HL-60 (cell line): Measurements from ENCODE around the gene IGF2R.

Source experiments
- DNase-seq, 2 experiments: peaks; one replicate each; pipeline ENCODE4 v3.0.0-alpha.2; 2010 to 2020; ENCODE audit warnings: low read depth in 1 of 2, low spot score in 1 of 2
- H3K27ac ChIP-seq: fragments of 250-450 bp; sonication (Bioruptor Pico); replicated peaks from 2 replicates; pipeline ENCODE4 v1.5.1; 2020; ENCODE audit warnings: mild to moderate bottlenecking, moderate library complexity
- H3K27me3 ChIP-seq: fragments of 250-450 bp; sonication (Bioruptor Pico); 2 replicates; pipeline ENCODE4 v1.5.1; 2021; ENCODE audit warnings: mild to moderate bottlenecking, moderate library complexity; ENCODE audit not compliant: insufficient read depth, poor library complexity, severe bottlenecking
- H3K4me3 ChIP-seq: replicated peaks from 2 replicates; pipeline ENCODE4 v1.5.1; 2011; ENCODE audit warnings: mild to moderate bottlenecking, control low read depth, low read length; ENCODE audit not compliant: insufficient read depth
- GABPA ChIP-seq: IDR thresholded peaks from 2 replicates; pipeline ENCODE4 v1.6.1; 2012; ENCODE audit warnings: low read depth
- POLR2AphosphoS5 ChIP-seq: IDR thresholded peaks from 2 replicates; pipeline ENCODE4 v1.6.1; 2012; ENCODE audit warnings: low read depth
- SPI1 ChIP-seq: IDR thresholded peaks from 2 replicates; pipeline ENCODE4 v1.6.1; 2012; ENCODE audit warnings: low read depth, mild to moderate bottlenecking, borderline replicate concordance
- TF ChIP-seq, protein P1 (sequence below): IDR thresholded peaks from 2 replicates; pipeline ENCODE4 v1.6.1; 2012; ENCODE audit warnings: low read depth; ENCODE audit not compliant: insufficient replicate concordance
- TF ChIP-seq, protein P2 (sequence below): IDR thresholded peaks from one replicate; pipeline ENCODE4 v1.5.1; 2011; ENCODE audit warnings: low read length, control low read depth, inconsistent platforms; ENCODE audit not compliant: insufficient read depth

IGF2R gene

DNA sequence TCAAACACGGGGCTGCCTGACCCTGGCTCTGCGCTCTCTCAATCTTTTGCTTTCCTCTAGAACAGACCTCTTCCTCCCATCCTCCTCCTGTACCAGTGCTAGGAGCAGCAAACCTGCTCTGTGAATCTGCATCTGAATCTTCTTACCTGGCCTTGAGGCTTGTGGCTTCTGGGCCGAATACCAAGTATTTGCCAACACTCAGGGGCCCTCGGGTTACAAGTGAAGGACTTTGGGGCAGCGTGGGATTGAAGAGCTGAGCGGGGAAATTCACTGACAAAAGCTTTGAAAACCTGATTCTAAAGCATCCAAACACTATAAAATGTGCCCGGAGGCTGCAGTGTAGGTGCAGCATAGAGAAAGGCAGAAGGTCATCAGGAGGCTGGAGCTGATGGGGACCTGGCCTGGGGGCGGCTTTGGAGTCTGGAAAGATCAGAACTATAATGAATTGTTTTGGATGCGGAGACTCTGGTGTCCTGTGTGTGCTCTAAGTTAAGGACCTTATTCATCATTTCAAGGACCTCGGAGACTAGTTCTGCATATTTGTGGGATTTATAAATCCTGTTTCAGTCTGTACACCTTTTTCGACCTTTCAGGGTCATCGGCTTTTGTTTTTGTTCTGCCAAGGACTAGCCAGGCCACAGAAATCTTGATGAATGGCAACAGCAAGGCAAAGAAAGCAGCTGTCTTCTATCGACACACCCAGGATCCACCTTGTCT, 16.4 kb upstream of the IGF2R start:
- TF ChIP-seq POLR2AphosphoS5 = no peak
- TF ChIP-seq SPI1 = no peak
- TF ChIP-seq, protein P1, sequence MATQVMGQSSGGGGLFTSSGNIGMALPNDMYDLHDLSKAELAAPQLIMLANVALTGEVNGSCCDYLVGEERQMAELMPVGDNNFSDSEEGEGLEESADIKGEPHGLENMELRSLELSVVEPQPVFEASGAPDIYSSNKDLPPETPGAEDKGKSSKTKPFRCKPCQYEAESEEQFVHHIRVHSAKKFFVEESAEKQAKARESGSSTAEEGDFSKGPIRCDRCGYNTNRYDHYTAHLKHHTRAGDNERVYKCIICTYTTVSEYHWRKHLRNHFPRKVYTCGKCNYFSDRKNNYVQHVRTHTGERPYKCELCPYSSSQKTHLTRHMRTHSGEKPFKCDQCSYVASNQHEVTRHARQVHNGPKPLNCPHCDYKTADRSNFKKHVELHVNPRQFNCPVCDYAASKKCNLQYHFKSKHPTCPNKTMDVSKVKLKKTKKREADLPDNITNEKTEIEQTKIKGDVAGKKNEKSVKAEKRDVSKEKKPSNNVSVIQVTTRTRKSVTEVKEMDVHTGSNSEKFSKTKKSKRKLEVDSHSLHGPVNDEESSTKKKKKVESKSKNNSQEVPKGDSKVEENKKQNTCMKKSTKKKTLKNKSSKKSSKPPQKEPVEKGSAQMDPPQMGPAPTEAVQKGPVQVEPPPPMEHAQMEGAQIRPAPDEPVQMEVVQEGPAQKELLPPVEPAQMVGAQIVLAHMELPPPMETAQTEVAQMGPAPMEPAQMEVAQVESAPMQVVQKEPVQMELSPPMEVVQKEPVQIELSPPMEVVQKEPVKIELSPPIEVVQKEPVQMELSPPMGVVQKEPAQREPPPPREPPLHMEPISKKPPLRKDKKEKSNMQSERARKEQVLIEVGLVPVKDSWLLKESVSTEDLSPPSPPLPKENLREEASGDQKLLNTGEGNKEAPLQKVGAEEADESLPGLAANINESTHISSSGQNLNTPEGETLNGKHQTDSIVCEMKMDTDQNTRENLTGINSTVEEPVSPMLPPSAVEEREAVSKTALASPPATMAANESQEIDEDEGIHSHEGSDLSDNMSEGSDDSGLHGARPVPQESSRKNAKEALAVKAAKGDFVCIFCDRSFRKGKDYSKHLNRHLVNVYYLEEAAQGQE = no peak
- TF ChIP-seq, protein P2, sequence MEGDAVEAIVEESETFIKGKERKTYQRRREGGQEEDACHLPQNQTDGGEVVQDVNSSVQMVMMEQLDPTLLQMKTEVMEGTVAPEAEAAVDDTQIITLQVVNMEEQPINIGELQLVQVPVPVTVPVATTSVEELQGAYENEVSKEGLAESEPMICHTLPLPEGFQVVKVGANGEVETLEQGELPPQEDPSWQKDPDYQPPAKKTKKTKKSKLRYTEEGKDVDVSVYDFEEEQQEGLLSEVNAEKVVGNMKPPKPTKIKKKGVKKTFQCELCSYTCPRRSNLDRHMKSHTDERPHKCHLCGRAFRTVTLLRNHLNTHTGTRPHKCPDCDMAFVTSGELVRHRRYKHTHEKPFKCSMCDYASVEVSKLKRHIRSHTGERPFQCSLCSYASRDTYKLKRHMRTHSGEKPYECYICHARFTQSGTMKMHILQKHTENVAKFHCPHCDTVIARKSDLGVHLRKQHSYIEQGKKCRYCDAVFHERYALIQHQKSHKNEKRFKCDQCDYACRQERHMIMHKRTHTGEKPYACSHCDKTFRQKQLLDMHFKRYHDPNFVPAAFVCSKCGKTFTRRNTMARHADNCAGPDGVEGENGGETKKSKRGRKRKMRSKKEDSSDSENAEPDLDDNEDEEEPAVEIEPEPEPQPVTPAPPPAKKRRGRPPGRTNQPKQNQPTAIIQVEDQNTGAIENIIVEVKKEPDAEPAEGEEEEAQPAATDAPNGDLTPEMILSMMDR = no peak
- TF ChIP-seq GABPA = no peak
- H3K27ac ChIP-seq = peak overlapping the region; percentile 39; the same call in 1 of the 2 replicates
- DNase-seq = no peak
- no peak overlapping the region for H3K4me3 ChIP-seq
- no peaks in the 10 kb centered on the region for H3K27me3 ChIP-seq

DNA sequence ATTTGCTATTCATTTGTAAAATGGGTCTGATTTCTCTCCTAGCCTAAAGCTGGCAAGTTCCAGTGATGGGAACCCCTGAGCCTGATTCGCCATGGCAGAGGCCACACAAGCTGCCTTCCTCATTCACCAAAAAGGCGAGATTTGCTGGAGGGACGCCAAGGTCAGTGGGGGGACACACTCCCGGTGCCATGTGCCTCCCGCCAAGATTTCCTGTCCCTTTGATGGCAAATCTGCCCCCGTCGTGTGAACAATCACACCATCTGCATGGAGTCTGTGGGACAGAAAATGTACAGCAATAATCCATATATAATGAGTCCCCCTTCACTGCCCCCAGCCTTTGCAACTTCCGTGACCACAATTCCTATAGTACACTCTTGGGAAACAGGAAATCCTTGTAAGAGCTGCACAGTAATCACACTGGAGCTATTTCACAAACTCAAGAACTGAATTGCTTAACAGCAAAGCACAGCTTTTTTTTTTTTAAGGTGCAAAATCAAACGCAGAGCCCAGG, 15.7 kb upstream of the IGF2R start:
- peak; percentile 58 to 84 for DNase-seq
- TF ChIP-seq POLR2AphosphoS5 (peak; percentile 94), GABPA (peak; percentile 67), SPI1 (peak; percentile 67; the same call in 1 of the 2 replicates)
- TF ChIP-seq, protein P1 = peak; percentile 36
- TF ChIP-seq, protein P2 = no peak
- Histone ChIP-seq H3K27me3 (no peaks in the 10 kb centered on the region), H3K27ac (peak overlapping the region; percentile 39), H3K4me3 (no peak overlapping the region)

DNA sequence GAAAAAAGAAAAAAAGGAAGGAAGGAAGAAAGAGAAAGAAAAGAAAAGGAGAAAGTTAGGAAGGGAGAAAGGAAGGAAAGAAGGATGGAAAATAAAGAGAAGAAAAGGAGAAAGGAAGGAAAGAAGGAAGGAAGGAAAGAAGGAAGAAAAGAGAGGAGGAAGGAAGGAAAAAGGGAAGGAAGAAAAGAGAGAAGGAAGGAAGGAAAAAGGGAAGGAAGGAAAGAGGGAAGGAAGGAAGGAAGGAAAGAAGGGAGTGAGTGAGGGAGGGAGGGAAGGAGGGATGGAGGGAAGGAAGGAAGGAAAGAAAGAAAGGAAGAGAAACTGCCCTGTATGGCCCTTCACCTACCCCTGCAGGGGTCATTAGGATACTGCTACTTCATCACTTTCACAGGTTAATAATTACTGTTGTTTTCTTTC, 12.9 kb upstream of the IGF2R start:
- no peaks in the 10 kb centered on the region for H3K27me3 ChIP-seq
- no peak overlapping the region for H3K4me3 ChIP-seq
- no peak overlapping the region for H3K27ac ChIP-seq
- no peak for TF ChIP-seq GABPA
- TF ChIP-seq, protein P2 = no peak
- TF ChIP-seq SPI1 = no peak
- TF ChIP-seq, protein P1 = no peak
- no peak for TF ChIP-seq POLR2AphosphoS5
- no peak for DNase-seq
